ENCODE results near the gene PRKCE. TPM values are rescaled to one million over a fixed set of nuclear protein-coding genes. Genes with fewer than 3 reads are reported as not detected.

Gene PRKCE
- total RNA-seq, 2 donors from 2014 or later: 7.2 to 25.4 TPM

DNA sequence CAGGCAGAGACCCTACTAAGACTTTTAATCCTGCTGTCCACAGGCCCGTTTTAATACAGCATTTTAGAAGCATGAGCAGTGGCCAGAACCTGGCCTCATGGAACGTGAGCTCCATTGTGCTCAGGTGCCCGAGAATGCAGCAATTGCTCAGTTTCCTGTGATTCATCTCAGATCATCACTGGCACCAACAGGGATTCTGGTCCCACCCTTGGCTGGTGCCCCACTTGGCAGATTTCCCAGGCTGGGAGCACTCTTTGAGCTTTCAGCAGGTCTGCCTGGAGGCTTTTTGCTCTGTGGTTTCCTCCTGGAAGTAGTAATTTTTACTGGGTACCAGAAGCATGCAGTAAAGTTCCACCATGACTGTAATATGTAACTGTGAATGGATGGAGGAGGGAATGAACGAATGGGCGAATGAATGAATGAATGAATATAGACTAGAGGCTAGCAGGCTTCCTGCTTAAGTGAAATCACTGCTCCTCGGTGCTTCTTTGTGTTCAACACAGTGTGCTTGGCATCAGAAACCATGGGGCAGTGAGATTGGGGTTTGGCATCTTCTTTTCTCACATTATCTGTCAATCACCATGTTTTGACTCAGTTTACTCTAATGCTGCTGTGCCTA lies 312.9 kb downstream of the PRKCE start:
- Histone ChIP-seq H3K4me3 (no peak overlapping the region), H3K27ac (no peak overlapping the region), H3K4me1 (replicated peaks) (no peaks in the 10 kb centered on the region), H3K9me3 (no peaks in the 10 kb centered on the region), H3K36me3 (no peaks in the 10 kb centered on the region), H3K27me3 (replicated peaks; ENCODE audit: insufficient read depth) (no peaks in the 10 kb centered on the region)
- TF ChIP-seq POLR2A (IDR thresholded peaks at IDR 0.05): no peak
- TF ChIP-seq, protein P1, sequence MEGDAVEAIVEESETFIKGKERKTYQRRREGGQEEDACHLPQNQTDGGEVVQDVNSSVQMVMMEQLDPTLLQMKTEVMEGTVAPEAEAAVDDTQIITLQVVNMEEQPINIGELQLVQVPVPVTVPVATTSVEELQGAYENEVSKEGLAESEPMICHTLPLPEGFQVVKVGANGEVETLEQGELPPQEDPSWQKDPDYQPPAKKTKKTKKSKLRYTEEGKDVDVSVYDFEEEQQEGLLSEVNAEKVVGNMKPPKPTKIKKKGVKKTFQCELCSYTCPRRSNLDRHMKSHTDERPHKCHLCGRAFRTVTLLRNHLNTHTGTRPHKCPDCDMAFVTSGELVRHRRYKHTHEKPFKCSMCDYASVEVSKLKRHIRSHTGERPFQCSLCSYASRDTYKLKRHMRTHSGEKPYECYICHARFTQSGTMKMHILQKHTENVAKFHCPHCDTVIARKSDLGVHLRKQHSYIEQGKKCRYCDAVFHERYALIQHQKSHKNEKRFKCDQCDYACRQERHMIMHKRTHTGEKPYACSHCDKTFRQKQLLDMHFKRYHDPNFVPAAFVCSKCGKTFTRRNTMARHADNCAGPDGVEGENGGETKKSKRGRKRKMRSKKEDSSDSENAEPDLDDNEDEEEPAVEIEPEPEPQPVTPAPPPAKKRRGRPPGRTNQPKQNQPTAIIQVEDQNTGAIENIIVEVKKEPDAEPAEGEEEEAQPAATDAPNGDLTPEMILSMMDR (IDR thresholded peaks at IDR 0.05): no peak
- peak; percentile 61 for TF ChIP-seq POLR2AphosphoS5 (IDR thresholded peaks at IDR 0.05)
- 16% methylated on average over 6 of the region's 6 CpGs for WGBS
- intact Hi-C loops (cut with DNase I): no loop called here
- DNase-seq (ENCODE audit: low spot score): peak; percentile 85

- H3K4me3 ChIP-seq: no peak overlapping the region
- H3K27ac ChIP-seq: no peak overlapping the region
- DNase-seq (ENCODE audit: low spot score): no peak
- 7% methylated on average over 4 of the region's 4 CpGs for WGBS
- no peaks in the 10 kb centered on the region for H3K27me3 ChIP-seq (replicated peaks; ENCODE audit: insufficient read depth)
- no peaks in the 10 kb centered on the region for H3K9me3 ChIP-seq
- H3K4me1 ChIP-seq (replicated peaks): no peaks in the 10 kb centered on the region
- H3K36me3 ChIP-seq: no peaks in the 10 kb centered on the region
- no peak for TF ChIP-seq POLR2AphosphoS5 (IDR thresholded peaks at IDR 0.05)
- TF ChIP-seq POLR2A (IDR thresholded peaks at IDR 0.05): no peak
- TF ChIP-seq, protein P1 (IDR thresholded peaks at IDR 0.05): no peak
- intact Hi-C loops (cut with DNase I): no loop called here
Observed at GRCh38 chr2:45964906-45965305, 313.4 kb downstream of the PRKCE start.

GRCh38 chr2:45965871-45966498 lies 314.5 kb downstream of the PRKCE start:
- H3K27me3 ChIP-seq (replicated peaks; ENCODE audit: insufficient read depth): no peaks in the 10 kb centered on the region
- no peak overlapping the region for H3K4me3 ChIP-seq
- H3K27ac ChIP-seq: no peak overlapping the region
- intact Hi-C loops (cut with DNase I): no loop called here
- TF ChIP-seq POLR2AphosphoS5 (IDR thresholded peaks at IDR 0.05) (no peak), POLR2A (IDR thresholded peaks at IDR 0.05) (no peak)
- TF ChIP-seq, protein P1 (IDR thresholded peaks at IDR 0.05): no peak
- H3K36me3 ChIP-seq: no peaks in the 10 kb centered on the region
- WGBS: 92% methylated on average over 11 of the region's 11 CpGs
- no peaks in the 10 kb centered on the region for H3K9me3 ChIP-seq
- no peak for DNase-seq (ENCODE audit: low spot score)
- no peaks in the 10 kb centered on the region for H3K4me1 ChIP-seq (replicated peaks)

GRCh38 chr2:45968946-45969584 lies 317.6 kb downstream of the PRKCE start:
- H3K27ac ChIP-seq: no peak overlapping the region
- WGBS: 75% methylated on average over 14 of the region's 14 CpGs
- no peak for DNase-seq (ENCODE audit: low spot score)

More at GRCh38 chr2:45968946-45969584, 317.6 kb downstream of the PRKCE start:
- Histone ChIP-seq H3K27me3 (replicated peaks; ENCODE audit: insufficient read depth) (no peaks in the 10 kb centered on the region), H3K9me3 (no peaks in the 10 kb centered on the region), H3K4me1 (replicated peaks) (no peaks in the 10 kb centered on the region), H3K36me3 (no peaks in the 10 kb centered on the region), H3K4me3 (no peak overlapping the region)
- TF ChIP-seq POLR2A (IDR thresholded peaks at IDR 0.05) (no peak), POLR2AphosphoS5 (IDR thresholded peaks at IDR 0.05) (no peak)
- TF ChIP-seq, protein P1 (IDR thresholded peaks at IDR 0.05): no peak
- intact Hi-C loops (cut with DNase I): no loop called here
